ENCODE results near the gene SETD3.

- TF ChIP-seq EZH2 (IDR thresholded peaks at IDR 0.05; ENCODE audit: insufficient read depth, poor library complexity, severe bottlenecking), result no peak
- no peak for TF ChIP-seq EZH2phosphoT487 (IDR thresholded peaks at IDR 0.05; ENCODE audit: insufficient read depth, low read depth)
Measured at GRCh38 chr14:99476864-99477263, 3.8 kb downstream of the SETD3 start.

Measured in GM23248 (cell line).